ENCODE data around the gene C11orf65. TPM values are rescaled to one million over a fixed set of nuclear protein-coding genes. Genes with fewer than 3 reads are reported as not detected.

Gene C11orf65
- polyA plus RNA-seq, 1 experiment: 0.18 TPM

GRCh38 chr11:108346451-108346850 lies 120.9 kb downstream of the C11orf65 start:
- DNase-seq (ENCODE audit: low read depth): no peak
- no peak for TF ChIP-seq CTCF (IDR thresholded peaks at IDR 0.05; ENCODE audit: insufficient read depth, low read depth, low read length)
- Histone ChIP-seq H3K27me3 (ENCODE audit: control insufficient read depth, insufficient read depth, low read length) (no peaks in the 10 kb centered on the region), H3K36me3 (ENCODE audit: control insufficient read depth, insufficient read depth, low read length) (no peaks in the 10 kb centered on the region), H3K4me3 (ENCODE audit: low read depth, low read length) (no peak overlapping the region)
- CTCF ChIA-PET: no interaction called here
- POLR2A ChIA-PET: no interaction called here

- ChIA-PET POLR2A (no interaction called here), CTCF (interaction anchor here (0.5 to 1.3 kb wide), 2 partner anchors 302 to 325 kb away, joined by 3 read pairs; no protein-coding TSS in a partner anchor)
- Histone ChIP-seq H3K4me3 (ENCODE audit: low read depth, low read length) (no peak overlapping the region), H3K36me3 (ENCODE audit: control insufficient read depth, insufficient read depth, low read length) (no peaks in the 10 kb centered on the region), H3K27me3 (ENCODE audit: control insufficient read depth, insufficient read depth, low read length) (no peaks in the 10 kb centered on the region)
- no peak for TF ChIP-seq CTCF (IDR thresholded peaks at IDR 0.05; ENCODE audit: insufficient read depth, low read depth, low read length)
- DNase-seq (ENCODE audit: low read depth): no peak
Observed at GRCh38 chr11:108345767-108346166, 121.6 kb downstream of the C11orf65 start.

- no peak for DNase-seq (ENCODE audit: low read depth)
- H3K27me3 ChIP-seq (ENCODE audit: control insufficient read depth, insufficient read depth, low read length): no peaks in the 10 kb centered on the region
- ChIA-PET POLR2A (no interaction called here), CTCF (no interaction called here)
- no peak for TF ChIP-seq CTCF (IDR thresholded peaks at IDR 0.05; ENCODE audit: insufficient read depth, low read depth, low read length)
- no peak overlapping the region for H3K4me3 ChIP-seq (ENCODE audit: low read depth, low read length)
- H3K36me3 ChIP-seq (ENCODE audit: control insufficient read depth, insufficient read depth, low read length): no peaks in the 10 kb centered on the region
Observed at GRCh38 chr11:108343714-108344113, 123.6 kb downstream of the C11orf65 start.

GRCh38 chr11:108341654-108342053 lies 125.7 kb downstream of the C11orf65 start:
- ChIA-PET CTCF (interaction anchor here (1.2 kb wide), 1 partner anchor 314 kb away, joined by 4 read pairs; no protein-coding TSS in a partner anchor), POLR2A (no interaction called here)
- no peak for TF ChIP-seq CTCF (IDR thresholded peaks at IDR 0.05; ENCODE audit: insufficient read depth, low read depth, low read length)
- no peak for DNase-seq (ENCODE audit: low read depth)
- H3K4me3 ChIP-seq (ENCODE audit: low read depth, low read length): no peak overlapping the region
- H3K27me3 ChIP-seq (ENCODE audit: control insufficient read depth, insufficient read depth, low read length): no peaks in the 10 kb centered on the region
- no peaks in the 10 kb centered on the region for H3K36me3 ChIP-seq (ENCODE audit: control insufficient read depth, insufficient read depth, low read length)

GRCh38 chr11:108340973-108341372 lies 126.4 kb downstream of the C11orf65 start:
- CTCF ChIA-PET: no interaction called here
- TF ChIP-seq CTCF (IDR thresholded peaks at IDR 0.05; ENCODE audit: insufficient read depth, low read depth, low read length): no peak
- POLR2A ChIA-PET: no interaction called here

More at GRCh38 chr11:108340973-108341372, 126.4 kb downstream of the C11orf65 start:
- Histone ChIP-seq H3K36me3 (ENCODE audit: control insufficient read depth, insufficient read depth, low read length) (no peaks in the 10 kb centered on the region), H3K4me3 (ENCODE audit: low read depth, low read length) (no peak overlapping the region), H3K27me3 (ENCODE audit: control insufficient read depth, insufficient read depth, low read length) (no peaks in the 10 kb centered on the region)
- DNase-seq (ENCODE audit: low read depth): no peak
